CD4-positive, alpha-beta T cell (primary cell): ENCODE data around the gene MTSS2. TPM values are rescaled to one million over a fixed set of nuclear protein-coding genes. Genes with fewer than 3 reads are reported as not detected.
"Not testable (repeated sequence)": the region's sequence is repeated elsewhere in the genome, so short reads cannot be mapped to it uniquely, and the experiment has no call there.

Experiments used
- ATAC-seq: fragments of 200-7000 bp; cut with Tn5 transposase; one replicate; pipeline ENCODE4 v1.10.0; 2022; ENCODE audit warnings: mild to moderate bottlenecking; ENCODE audit not compliant: poor library complexity
- CTCF ChIA-PET: fragments of 350-600 bp; sonication (Branson Sonifier 250); formaldehyde crosslinking; loops from one replicate; lab custom pipeline; 2021; ENCODE audit warnings: antibody characterized with exemption, inconsistent platforms; lab: Charles Lee
- POLR2A ChIA-PET: fragments of 350-600 bp; sonication (Branson Sonifier 250); formaldehyde crosslinking; loops from one replicate; lab custom pipeline; 2021; ENCODE audit warnings: antibody characterized with exemption, inconsistent platforms; lab: Charles Lee
- DNase-seq, 14 experiments: peaks; one replicate each; pipeline ENCODE4 v3.0.0-alpha.2; 2013 to 2020; ENCODE audit warnings: mixed read lengths in 2 of 14
- H3K27ac ChIP-seq, 2 donors: one replicate each; pipeline versions ENCODE4 v1.5.1 to v1.7.0; 2013; ENCODE audit warnings: low read length in 2 of 2, low read depth in 1 of 2, mild to moderate bottlenecking in 1 of 2
- H3K27me3 ChIP-seq, 2 experiments: 1 replicate in 1 of 2; 2 replicates in 1 of 2; pipeline versions ENCODE4 v1.6.1 to v1.7.0; 2013; ENCODE audit warnings: low read length in 2 of 2, control low read depth in 1 of 2, mild to moderate bottlenecking in 1 of 2, moderate library complexity in 1 of 2; ENCODE audit not compliant: insufficient read depth in 2 of 2, control insufficient read depth in 1 of 2
- H3K36me3 ChIP-seq: one replicate; pipeline ENCODE4 v1.6.1; 2013; ENCODE audit warnings: low read length, control low read depth; ENCODE audit not compliant: insufficient read depth
- H3K4me1 ChIP-seq: one replicate; pipeline ENCODE4 v1.6.1; 2013; ENCODE audit warnings: low read length, control low read depth; ENCODE audit not compliant: insufficient read depth
- H3K4me3 ChIP-seq: one replicate; pipeline ENCODE4 v1.5.1; 2013; ENCODE audit warnings: mild to moderate bottlenecking, low read length, moderate library complexity
- H3K9me3 ChIP-seq, 2 experiments: 1 replicate in 1 of 2; 2 replicates in 1 of 2; pipeline versions ENCODE4 v1.6.1 to v1.7.0; 2013; ENCODE audit warnings: low read length in 2 of 2, mild to moderate bottlenecking in 2 of 2, control low read depth in 1 of 2, moderate library complexity in 1 of 2; ENCODE audit not compliant: control insufficient read depth in 1 of 2, insufficient read depth in 1 of 2
- H3K27ac Mint-ChIP-seq: one replicate; pipeline ENCODE4 v1.8.0; 2020; ENCODE audit warnings: mixed read lengths
- H3K27me3 Mint-ChIP-seq: one replicate; pipeline ENCODE4 v1.8.0; 2021; ENCODE audit warnings: mixed read lengths
- H3K36me3 Mint-ChIP-seq: one replicate; pipeline ENCODE4 v1.8.0; 2021; ENCODE audit warnings: low read depth, mixed read lengths
- H3K4me1 Mint-ChIP-seq: one replicate; pipeline ENCODE4 v1.8.0; 2021; ENCODE audit warnings: low read depth, mixed read lengths
- H3K4me3 Mint-ChIP-seq: one replicate; pipeline ENCODE4 v1.8.0; 2020; ENCODE audit warnings: mild to moderate bottlenecking, mixed read lengths
- H3K9me3 Mint-ChIP-seq: one replicate; pipeline ENCODE4 v1.8.0; 2020; ENCODE audit warnings: mixed read lengths
- intact Hi-C, 2 experiments: fragments of 100-400 bp; cut with DNase I in 1 of 2; cut with micrococcal nuclease in 1 of 2; formaldehyde crosslinking; loops; one replicate each; pipeline versions ENCODE4 v1.15.1 to v1.9.0; 2023 to 2025; cut with DNase I, micrococcal nuclease
- total RNA-seq, 174 experiments: library from RNA in 2 of 174; stranded (reverse) in 2 of 174; gene quantifications; one replicate each; pipeline ENCODE4 v1.2.3 and lab custom pipeline; 2021 to 2026
- TF ChIP-seq, protein P1 (sequence below): fragments of 200-600 bp; IDR thresholded peaks from one replicate; pipeline ENCODE4 v1.8.0; 2022; ENCODE audit warnings: antibody characterized with exemption, mild to moderate bottlenecking

Gene MTSS2
- total RNA-seq, 2 experiments from 2014 or later, result 15.4 to 16.4 TPM

DNA sequence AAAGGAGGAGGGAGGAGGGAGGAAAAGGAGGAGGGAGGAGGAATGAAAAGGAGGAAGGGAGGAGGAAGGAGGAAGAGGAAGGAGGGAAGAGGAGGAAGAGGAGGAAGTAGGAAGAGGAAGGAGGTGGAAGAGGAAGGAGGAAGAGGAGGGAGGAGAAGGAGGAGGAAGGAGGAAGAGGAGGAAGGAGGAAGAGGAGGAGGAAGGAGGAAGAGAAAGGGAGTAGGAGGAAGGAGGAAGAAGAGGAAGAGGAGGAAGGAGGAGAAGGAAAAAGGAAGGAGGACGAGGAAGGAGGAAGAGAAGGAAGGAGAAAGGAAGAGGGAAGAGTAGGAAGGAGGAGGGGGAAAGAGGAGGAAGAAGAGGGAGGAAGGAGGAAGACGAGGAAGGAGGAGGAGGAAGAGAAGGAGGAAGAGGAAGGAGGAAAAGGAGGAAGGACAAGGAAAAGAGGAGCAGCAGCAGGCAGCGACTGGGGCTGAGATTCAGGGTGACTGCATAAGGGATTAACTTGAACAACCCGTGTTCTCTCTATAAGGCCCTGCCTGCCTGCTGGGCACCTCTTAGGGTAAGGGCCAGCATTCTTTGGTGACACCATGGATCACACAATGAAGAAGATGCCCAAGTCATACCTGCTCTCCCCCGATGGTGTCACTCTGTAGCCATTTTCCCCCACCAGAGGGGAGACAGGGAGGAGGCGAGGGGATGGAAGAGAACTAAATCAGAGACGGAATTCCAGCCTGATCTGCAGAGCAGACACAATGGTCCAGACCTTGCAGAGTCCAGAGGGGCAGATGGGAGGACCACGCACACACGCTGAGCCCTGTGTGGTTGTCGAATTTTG lies 40.9 kb downstream of the MTSS2 start:
- ATAC-seq (no peak), DNase-seq (no peak)
- Mint-ChIP-seq H3K27ac (no peak overlapping the region), H3K27me3 (no peaks in the 10 kb centered on the region), H3K36me3 (no peaks in the 10 kb centered on the region), H3K4me3 (no peak overlapping the region), H3K9me3 (no peaks in the 10 kb centered on the region), H3K4me1 (no peaks in the 10 kb centered on the region)
- Histone ChIP-seq H3K4me1 (no peaks in the 10 kb centered on the region), H3K4me3 (no peak overlapping the region), H3K27me3 (no peaks in the 10 kb centered on the region), H3K27ac (no peak overlapping the region), H3K9me3 (no peaks in the 10 kb centered on the region), H3K36me3 (no peaks in the 10 kb centered on the region)
- intact Hi-C loops, result no loop called here
- CTCF ChIA-PET, result no interaction called here
- POLR2A ChIA-PET, result no interaction called here
- TF ChIP-seq, protein P1, sequence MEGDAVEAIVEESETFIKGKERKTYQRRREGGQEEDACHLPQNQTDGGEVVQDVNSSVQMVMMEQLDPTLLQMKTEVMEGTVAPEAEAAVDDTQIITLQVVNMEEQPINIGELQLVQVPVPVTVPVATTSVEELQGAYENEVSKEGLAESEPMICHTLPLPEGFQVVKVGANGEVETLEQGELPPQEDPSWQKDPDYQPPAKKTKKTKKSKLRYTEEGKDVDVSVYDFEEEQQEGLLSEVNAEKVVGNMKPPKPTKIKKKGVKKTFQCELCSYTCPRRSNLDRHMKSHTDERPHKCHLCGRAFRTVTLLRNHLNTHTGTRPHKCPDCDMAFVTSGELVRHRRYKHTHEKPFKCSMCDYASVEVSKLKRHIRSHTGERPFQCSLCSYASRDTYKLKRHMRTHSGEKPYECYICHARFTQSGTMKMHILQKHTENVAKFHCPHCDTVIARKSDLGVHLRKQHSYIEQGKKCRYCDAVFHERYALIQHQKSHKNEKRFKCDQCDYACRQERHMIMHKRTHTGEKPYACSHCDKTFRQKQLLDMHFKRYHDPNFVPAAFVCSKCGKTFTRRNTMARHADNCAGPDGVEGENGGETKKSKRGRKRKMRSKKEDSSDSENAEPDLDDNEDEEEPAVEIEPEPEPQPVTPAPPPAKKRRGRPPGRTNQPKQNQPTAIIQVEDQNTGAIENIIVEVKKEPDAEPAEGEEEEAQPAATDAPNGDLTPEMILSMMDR, result no peak

DNA sequence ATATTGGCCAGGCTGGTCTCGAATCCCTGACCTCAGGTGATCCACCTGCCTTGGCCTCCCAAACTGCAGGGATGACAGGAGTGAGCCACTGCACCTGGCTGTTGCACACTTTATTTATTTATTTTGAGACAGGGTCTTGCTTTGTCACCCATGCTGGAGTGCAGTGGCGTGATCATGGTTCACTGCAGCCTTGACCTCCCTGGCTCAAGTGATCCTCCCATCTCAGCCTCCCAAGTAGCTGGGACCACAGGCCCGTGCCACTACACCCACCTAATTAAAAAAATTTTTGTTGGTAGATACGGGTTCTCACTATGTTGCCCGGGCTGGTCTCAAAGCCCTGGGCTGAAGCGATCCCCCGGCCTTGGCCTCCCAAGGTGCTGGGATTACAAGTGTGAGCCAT lies 42.6 kb downstream of the MTSS2 start:
- H3K4me3 Mint-ChIP-seq, H3K27me3 ChIP-seq, H3K36me3 ChIP-seq, H3K4me1 Mint-ChIP-seq, H3K36me3 Mint-ChIP-seq, intact Hi-C loops, ATAC-seq, H3K4me3 ChIP-seq, H3K27ac Mint-ChIP-seq, DNase-seq, H3K9me3 ChIP-seq, H3K27me3 Mint-ChIP-seq, H3K9me3 Mint-ChIP-seq, H3K27ac ChIP-seq, CTCF ChIA-PET, H3K4me1 ChIP-seq, POLR2A ChIA-PET: not testable (repeated sequence)

- no peak for ATAC-seq
These were observed 43.2 kb downstream of the MTSS2 start for GRCh38 chr16:70642633-70643032.

More at GRCh38 chr16:70642633-70643032, 43.2 kb downstream of the MTSS2 start:
- intact Hi-C loops, result no loop called here
- POLR2A ChIA-PET, result no interaction called here
- Histone ChIP-seq H3K27ac (no peak overlapping the region), H3K36me3 (no peaks in the 10 kb centered on the region), H3K27me3 (no peaks in the 10 kb centered on the region), H3K9me3 (no peaks in the 10 kb centered on the region), H3K4me1 (no peaks in the 10 kb centered on the region), H3K4me3 (no peak overlapping the region)
- no peaks in the 10 kb centered on the region for H3K27me3 Mint-ChIP-seq
- H3K4me1 Mint-ChIP-seq, result no peaks in the 10 kb centered on the region
- H3K36me3 Mint-ChIP-seq, result no peaks in the 10 kb centered on the region
- no peak overlapping the region for H3K4me3 Mint-ChIP-seq
- CTCF ChIA-PET, result no interaction called here
- H3K27ac Mint-ChIP-seq, result no peak overlapping the region
- TF ChIP-seq, protein P1, result no peak
- no peak for DNase-seq
- no peaks in the 10 kb centered on the region for H3K9me3 Mint-ChIP-seq
